Putamen (tissue), 1 donor: ENCODE results near the gene CRAMP1.
A peak's percentile ranks its signal among the peaks of the same experiment; 100 is the strongest.
"Not testable (repeated sequence)": the region's sequence is repeated elsewhere in the genome, so short reads cannot be mapped to it uniquely, and the experiment has no call there.

Source experiments
- DNase-seq: peaks from one replicate; pipeline ENCODE4 v3.0.0-alpha.2; 2016; ENCODE audit warnings: low spot score

The CRAMP1 gene

DNA sequence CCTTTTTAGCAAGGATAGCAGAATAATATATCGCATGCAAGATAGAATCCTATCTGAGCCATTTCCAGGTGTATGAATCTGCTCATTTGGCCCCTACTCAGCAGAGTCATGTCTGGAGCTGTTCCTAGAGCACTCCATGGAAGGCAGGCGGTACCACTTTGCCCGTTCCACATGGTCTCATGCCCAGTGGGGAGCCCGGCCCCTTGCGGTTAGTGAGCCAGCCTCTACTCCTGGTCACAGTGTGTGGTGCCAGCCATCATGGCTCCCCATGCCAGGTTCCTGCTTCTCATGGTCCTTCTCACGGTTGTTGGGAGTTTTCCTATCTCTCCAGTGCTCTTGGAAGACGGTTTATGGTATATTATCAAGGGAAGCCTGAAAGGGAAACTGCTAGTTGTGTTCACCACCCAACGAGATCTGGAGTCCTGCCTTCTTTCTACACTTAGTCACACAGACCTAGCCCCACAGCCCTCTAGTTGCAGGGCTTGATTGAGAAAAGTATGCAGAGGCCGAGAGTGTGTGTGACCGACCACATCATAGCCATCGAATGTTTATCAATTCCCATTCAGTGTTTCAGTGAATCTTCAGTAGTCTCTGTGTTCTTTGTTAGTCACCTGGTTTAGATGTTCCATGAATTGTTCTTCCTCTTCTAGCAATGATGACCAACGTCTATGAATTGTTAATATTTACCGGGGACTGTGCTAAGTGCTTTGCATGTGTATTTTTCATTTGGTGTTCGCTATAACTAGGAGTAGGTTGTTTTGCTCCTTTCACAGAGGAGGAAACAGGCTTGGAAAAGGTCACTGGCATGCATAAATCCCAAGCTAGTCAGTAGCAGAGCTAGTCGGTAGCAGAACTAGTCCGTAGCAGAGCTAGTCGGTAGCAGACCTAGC lies 75.5 kb downstream of the CRAMP1 start:
- DNase-seq, result no peak

DNA sequence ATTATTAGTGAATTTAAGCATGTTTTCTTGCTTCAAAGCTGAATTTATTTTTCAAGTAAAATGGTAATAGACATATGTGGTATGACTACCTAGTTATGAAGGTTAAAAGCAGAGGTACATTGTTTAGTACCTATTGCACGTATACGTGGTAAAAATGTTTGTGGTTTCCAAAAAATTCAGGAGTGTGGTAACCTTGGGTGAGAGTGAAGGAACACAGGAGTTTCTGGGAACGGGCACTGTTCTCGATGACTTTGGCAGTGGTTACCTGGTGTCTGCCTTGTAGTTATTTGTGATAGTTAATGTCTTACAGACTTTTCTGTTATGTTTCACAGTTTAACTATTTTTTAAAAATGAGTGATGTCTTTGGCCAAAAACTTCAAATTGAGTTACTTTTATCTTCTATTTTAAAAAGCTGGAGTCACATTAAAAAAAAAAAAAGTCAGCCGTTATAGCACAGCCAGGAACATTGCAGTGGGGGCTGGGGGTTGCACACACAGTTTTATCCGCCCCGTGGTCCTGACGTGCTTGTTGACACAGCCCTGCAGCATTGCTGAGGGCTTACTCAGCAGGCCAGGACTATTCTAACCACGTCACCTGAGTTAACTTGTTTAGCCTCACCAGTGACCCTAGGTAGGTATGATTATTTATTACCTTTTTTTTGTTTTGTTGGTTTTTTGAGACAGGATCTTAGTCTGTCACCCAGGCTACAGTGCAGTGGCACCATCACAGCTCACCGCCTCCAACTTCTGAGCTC lies 76.8 kb downstream of the CRAMP1 start:
- no peak for DNase-seq

DNA sequence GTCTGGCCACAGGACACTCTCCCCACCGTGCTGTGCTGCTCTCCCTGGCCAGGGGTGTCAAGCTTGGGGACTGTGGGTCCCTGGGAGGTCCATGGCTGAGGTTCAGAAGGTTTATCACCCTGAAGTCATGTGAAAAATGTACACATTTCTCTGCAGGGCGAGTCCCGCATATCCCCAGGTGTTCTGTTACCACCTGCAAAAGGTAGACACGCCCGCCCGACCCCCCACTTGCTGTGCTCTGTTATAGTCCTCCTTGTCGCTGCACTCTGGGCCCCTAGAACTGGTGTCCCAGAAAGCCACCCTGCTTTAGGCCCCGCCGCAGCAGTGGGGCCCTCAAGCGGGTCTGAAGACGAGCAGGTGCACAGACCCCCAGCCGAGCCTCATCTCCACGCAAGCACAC lies 77.7 kb downstream of the CRAMP1 start:
- DNase-seq, result no peak

DNA sequence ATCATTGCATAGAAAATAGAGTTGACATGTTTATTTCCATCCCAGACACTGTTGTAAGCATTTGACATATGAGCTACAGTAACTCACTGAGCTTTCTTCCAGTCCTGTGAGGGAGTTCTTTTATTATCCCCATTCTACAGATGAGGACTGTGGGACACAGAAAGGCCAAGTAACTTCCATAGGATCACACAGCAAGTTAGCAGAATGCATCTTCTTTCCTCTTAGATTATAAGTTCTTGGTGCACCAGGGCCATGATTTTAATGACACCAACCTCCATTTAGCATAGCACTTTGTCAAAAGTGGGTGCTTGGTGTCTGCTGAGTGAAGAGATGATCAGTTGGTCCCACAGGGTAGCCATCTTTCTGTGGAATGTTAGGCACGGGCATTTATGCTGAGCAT lies 78.7 kb downstream of the CRAMP1 start:
- DNase-seq, result no peak

DNA sequence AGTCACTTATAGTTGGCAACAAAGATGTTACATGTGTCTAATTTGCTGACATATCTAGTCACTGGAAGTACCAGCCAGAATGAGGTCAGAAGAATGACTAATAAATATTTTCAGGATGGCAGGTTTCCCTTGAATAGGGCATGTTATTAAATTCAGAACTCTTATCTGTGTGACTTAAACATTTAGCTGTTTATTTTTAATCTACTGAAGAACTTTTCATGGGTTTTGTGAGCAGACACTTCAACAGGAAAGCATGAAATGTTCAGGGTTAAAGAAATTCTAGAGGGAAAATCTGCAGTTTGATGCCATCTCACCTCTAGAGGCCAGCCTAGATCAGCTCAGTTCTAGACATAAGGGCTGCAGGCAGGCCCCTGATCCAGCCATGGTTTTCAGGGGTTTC lies 79.1 kb downstream of the CRAMP1 start:
- DNase-seq, result no peak

DNA sequence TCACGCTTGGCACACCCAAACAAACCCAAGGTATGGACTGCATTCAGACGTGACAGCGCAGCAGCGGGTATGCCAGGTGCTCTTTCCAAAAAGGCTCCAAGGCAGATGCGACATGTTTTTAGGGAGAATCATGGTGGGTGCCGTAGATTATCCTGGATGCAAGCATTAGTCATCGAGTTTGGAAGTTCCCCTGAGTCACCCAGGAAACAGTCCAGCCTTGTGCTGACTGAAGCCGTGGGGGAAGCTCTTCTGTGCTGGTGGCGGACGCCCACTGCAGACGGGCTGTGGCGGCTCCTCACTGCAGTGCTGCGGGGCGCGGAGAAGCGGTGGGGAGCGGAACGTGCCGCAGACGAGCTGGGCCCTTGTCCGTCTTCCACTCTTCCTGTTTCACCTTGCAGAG lies 79.8 kb downstream of the CRAMP1 start:
- DNase-seq, result no peak

DNA sequence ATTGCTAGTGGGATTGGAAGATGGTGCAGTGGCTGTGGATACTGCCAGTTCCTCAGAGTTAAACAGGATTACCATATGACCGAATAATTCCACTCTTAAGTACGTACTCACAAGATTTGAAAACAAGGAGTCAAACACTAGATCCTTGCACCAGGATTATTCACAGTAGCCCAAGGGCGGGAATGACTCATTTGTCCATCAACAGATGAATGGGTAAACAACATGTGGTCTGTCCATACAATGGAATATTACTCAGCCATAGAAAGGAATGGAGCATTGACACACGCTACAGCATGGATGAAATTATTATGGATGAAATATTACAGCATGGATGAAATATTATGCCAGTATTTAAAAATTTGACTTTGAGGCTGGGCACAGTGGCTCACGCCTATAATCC lies 84.7 kb downstream of the CRAMP1 start:
- no peak for DNase-seq

DNA sequence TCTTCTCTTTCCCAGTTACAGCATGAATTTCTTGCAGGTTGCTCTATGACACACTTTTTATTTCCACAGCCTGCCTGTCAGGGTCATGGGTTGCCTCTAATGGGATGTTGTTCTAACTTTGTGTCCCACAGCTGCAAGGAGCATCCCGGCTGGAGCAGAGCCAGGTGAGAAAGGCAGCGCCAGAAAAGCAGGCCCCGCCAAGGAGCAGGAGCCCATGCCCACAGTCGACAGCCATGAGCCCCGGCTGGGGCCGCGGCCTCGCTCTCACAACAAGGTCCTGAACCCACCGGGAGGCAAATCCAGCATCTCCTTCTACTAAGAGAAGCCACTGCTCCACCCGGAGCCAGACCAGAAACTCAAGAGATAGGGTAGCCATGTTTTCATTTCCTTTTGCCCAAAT lies 86.5 kb downstream of the CRAMP1 start:
- no peak for DNase-seq

DNA sequence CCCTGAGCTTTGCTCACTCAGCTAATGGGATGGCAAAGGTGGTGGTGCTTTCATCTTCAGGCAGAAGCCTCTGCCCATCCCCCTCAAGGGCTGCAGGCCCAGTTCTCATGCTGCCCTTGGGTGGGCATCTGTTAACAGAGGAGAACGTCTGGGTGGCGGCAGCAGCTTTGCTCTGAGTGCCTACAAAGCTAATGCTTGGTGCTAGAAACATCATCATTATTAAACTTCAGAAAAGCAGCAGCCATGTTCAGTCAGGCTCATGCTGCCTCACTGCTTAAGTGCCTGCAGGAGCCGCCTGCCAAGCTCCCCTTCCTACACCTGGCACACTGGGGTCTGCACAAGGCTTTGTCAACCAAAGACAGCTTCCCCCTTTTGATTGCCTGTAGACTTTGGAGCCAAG lies 88.1 kb downstream of the CRAMP1 start:
- no peak for DNase-seq

DNA sequence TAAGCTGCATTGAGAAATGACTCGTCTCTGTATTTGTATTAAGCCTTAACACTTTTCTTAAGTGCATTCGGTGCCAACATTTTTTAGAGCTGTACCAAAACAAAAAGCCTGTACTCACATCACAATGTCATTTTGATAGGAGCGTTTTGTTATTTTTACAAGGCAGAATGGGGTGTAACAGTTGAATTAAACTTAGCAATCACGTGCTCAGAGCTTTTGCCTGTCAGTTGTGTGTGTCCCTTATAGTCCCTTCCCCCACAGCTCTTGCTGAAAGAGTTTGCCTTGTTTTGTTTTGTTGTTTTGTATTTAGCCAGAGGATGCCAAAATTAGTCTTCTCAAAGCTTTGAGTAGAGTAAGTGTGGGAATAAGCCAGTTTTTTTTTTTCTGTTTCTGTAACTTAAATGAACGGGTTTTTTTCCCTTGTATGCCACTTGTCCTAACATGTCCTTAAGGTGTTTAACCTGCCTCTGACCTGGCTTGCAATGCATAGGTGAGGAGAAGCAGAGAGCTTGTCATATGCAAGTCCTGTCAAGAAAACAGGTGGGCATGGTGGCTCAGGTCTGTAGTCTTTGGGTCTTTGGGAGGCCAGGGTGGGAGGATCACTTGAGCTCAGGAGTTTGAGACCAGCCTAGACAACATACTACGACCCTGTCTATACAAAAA lies 89.2 kb downstream of the CRAMP1 start:
- DNase-seq, result no peak

DNA sequence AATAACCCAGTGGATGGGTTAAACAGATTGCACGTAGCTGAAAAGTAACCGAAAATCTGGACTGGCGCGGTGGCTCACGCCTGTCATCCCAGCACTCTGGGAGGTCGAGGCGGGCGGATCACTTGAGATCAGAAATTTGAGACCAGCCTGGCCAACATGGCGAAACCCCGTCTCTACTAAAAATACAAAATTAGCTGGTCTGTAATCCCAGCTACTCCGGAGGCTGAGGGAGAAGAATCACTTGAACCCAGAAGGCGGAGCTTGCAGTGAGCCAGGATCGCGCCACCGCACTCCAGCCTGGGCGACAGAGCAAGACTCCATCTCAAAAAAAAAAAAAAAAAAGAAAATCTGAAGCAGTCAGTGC lies 93.1 kb downstream of the CRAMP1 start:
- DNase-seq, result not testable (repeated sequence)

DNA sequence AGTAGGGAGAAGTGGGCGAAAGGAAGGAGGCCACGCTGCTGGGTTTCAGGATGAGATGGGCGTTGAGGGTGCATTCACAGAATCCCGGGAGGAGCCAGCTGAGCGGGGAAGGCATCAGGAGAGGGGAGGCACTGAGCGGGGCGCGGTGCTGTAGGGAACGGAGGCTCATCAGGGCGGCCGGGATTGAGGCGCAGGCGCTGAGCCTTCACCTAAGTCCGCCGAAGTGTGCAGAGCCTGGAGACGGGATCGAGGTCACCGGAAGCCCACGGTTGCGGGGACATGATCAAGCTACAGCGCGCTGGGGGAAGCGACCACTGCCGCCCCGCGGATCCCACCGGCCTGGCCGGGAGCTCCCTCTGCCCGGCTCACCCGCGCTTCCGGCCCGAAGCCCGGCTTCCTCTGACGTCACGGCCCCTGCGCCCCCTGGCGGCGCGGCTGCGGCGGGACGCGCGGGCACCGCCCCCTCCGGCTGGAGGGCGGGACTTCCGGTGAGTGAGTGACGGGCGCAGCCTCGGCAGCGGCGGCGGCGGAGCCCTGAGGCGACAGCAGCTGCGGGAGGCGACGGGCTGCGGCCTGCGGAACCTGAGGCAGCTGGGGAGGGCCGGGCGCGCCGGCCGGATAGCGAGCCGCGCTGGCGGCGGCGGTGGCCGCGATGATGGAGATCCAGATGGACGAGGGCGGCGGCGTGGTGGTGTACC lies 93.7 kb downstream of the CRAMP1 start, which contains the start of gene MAPK8IP3:
MAPK8IP3 (plus strand) TSS at position 508 of the 698 bp plus-strand sequence; CDS start at position 653, 145 bp downstream.
- peak; percentile 92 for DNase-seq

DNA sequence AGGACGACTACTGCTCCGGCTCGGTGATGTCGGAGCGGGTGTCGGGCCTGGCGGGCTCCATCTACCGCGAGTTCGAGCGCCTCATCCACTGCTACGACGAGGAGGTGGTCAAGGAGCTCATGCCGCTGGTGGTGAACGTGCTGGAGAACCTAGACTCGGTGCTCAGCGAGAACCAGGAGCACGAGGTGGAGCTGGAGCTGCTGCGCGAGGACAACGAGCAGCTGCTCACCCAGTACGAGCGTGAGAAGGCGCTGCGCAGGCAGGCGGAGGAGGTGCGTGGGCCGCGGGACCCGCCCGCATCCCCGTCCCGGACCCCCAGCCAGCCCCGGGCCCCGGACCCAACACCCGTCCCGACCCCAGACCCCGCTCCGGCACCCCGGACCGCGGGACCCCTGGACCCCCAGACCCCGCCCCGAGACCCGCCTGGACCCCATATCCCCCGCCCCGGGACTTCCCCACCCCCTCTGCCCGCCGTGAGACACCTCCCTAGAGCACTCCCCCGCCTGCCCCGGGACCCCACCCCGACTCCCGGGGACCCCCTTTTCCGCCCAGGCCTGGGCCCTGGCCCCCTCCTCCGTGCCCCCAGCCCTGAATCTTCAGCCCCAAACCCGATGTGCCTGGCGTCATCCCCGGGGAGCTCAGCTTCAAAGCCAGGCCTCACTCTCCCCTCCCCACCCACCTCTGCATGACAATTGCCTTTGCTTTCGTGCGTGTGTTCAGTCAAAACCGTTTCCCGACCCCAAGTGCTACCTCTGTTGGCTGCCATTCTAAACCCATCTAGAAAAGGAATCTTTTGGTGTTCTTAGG lies 94.4 kb downstream of the CRAMP1 start:
- peak; percentile 34 for DNase-seq

DNA sequence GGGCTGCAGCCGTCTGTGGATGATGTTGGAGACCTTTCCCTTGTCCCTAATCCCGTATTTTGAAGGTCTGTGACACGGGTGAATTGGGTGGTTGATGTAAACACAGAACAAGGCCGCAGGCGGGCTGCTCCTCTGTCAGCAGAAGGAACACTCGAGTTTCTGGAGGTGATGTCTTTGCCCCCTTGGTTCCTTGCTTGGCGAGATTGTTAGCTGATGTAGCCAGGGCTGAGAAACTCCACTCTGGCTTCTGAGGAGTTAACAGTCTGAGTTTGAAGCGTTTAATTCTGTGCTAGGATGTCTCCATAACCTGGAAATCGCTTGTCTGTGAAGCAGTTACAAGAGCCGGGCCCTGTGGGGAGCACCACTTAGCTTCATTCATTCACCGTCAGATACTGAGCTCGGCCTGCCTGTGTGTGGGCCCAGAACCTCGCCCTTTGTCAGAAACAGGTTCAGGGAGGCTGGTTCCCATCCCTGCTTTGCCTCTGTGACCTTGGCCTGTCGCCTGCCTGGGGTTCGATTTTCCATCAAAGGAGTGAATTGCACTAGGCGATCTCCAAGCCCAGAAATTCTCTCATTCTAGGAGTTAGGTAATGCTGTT lies 95.1 kb downstream of the CRAMP1 start:
- peak; percentile 41 for DNase-seq

DNA sequence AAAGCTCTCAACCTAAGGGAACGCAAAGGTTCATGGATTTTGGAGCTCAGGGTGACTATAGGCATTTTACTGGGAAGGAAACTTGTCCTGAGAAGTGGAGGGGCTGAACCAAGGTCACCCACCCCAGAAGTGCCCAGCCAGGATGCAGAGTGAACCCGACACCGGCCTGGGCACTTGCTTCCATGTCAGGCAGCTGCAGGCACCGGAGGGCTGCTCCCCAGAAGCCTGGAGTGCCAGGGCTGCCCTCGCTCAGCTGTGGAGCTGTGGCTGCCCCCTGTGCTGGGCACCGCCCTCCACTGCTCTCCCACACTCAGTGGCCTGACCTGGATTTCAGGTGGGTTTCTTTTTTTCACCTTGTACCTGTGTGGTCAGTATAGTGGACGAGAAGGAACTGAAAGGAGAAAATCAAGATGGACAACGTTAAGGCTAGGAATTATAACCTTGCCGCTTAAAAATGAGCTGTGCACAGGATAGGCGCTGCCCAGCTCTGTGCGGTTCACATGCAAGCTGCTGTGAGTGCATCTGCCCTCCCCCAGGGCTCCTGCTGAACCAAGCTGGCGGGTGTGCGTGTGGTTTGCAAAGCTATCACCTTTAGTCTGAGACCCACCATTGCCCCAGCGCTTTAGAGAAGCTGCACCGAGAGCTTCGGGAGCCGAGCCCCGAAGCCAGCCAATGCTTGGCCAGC lies 96.1 kb downstream of the CRAMP1 start:
- no peak for DNase-seq

DNA sequence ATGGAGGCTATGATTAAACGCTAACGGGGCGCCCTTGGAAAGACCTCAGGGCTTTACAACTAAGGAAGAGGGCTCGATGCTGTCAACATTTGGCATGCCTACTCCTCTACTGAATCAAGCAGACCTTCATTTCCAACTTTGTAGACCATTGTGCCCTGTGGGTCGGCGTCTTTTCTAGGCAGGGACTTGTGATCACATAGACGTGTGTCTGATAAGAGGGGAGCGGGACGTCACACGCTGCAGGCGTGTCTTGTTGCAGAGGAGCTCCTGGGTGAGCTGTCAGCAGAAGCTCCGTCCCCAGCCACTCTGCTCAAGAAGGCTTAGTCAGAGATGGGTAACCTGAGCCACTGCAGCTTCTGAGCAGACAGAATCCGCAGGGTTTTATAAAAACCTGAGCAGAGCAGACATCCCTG lies 96.6 kb downstream of the CRAMP1 start:
- DNase-seq, result no peak

DNA sequence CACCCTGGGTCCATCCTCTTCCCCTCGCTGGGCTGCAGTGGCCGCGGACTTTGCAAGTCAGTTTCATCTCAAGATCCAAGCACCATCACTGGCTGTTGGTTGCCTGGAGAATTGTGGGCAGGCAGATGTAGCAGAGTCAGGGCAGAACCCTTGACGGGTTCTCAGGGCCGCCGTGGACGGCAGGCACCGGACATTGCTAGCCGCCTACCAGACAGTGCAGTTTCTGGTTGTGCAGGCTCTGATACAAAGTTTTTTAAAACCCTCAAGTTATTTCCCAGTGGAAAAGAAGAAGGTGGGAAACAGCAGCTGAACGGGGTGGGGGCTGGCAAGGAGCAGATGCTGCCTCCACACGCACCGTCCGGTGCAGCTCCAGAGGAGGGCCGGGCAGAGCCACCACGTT lies 97.2 kb downstream of the CRAMP1 start:
- DNase-seq, result no peak

DNA sequence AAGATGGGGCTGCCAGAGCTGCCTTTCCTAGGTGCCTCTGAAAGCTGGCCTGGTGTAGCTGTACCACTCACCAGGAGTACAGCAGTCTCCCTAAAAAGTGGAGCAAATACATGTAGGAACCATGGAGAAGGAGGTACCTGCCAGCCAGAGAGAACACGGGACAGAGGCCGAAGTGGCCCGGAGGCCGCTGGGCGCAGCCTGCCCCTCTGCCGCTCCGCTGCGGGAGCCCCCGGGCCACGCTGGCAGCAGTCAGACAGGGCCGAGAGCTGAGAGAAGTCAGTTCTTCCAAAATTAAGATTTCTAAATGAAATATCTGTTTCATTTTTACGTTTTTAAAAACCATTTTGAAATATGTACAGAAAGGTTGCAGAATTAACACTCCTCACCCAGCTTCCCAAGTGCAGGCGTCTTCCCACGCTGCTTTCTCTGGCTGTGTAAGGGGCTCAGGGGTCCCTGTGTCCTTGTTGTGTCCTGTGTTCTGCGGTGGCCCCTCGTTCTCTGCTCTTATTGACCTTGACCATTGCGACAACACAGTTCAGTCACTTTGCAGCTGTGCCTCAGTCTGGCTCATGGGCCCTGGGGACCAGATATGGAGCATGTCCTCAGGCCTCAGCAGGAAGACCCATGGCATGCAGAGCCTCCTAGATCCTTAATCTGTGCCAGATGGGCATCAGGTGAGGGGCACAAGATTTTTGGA lies 98.8 kb downstream of the CRAMP1 start:
- DNase-seq, result no peak

DNA sequence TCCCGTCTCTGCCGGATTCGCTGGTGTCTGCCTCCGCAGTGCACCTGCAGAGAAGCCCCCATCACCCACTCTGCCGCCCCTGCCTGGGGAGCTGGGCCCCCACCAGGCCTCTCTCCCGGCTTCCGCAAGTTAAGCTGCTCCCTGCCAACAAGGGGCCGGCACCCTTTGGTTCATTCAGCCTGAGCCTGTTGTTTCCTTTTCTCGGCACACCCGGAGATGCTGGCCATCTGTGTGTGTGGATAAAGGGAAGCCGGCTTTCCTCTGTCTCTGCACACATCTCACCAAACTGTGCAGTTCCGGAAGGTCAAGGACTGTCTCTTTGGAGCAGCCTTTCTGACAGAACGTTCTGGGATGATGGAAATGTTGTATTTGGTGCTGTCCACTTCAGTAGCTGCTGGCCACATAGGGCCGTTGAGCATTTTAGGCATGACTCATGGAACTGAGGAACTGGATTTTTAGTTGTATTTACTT lies 100.7 kb downstream of the CRAMP1 start:
- DNase-seq, result no peak
